Sigmoid colon (tissue), 4 donors: Measurements from ENCODE around the gene GPC3.

Experiments used
- POLR2AphosphoS5 ChIP-seq, 4 donors: sonication (generic); formaldehyde crosslinking; IDR thresholded peaks; one replicate each; pipeline ENCODE4 v1.6.1; 2017; ENCODE audit warnings: antibody characterized with exemption in 4 of 4
- TF ChIP-seq, protein P1 (sequence below), 4 experiments: fragments of 450-650 bp in 3 of 4; fragments of 200-600 bp in 1 of 4; IDR thresholded peaks; one replicate each; pipeline ENCODE4 v1.5.1; 2016 to 2019; ENCODE audit warnings: antibody characterized with exemption in 4 of 4, mild to moderate bottlenecking in 3 of 4, moderate library complexity in 2 of 4

GRCh38 chrX:134013092-134013497 lies 27.7 kb upstream of the GPC3 start:
- TF ChIP-seq POLR2AphosphoS5 (IDR thresholded peaks at IDR 0.05): no peak
- TF ChIP-seq, protein P1, sequence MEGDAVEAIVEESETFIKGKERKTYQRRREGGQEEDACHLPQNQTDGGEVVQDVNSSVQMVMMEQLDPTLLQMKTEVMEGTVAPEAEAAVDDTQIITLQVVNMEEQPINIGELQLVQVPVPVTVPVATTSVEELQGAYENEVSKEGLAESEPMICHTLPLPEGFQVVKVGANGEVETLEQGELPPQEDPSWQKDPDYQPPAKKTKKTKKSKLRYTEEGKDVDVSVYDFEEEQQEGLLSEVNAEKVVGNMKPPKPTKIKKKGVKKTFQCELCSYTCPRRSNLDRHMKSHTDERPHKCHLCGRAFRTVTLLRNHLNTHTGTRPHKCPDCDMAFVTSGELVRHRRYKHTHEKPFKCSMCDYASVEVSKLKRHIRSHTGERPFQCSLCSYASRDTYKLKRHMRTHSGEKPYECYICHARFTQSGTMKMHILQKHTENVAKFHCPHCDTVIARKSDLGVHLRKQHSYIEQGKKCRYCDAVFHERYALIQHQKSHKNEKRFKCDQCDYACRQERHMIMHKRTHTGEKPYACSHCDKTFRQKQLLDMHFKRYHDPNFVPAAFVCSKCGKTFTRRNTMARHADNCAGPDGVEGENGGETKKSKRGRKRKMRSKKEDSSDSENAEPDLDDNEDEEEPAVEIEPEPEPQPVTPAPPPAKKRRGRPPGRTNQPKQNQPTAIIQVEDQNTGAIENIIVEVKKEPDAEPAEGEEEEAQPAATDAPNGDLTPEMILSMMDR (IDR thresholded peaks at IDR 0.05): no peak
